Right kidney (tissue), 9 donors: Measurements from ENCODE around the gene MCAM.

Experiments used
- DNase-seq: peaks from one replicate; pipeline ENCODE4 v3.0.0-alpha.2; 2016
- long read RNA-seq, 8 donors: transcript quantifications; one replicate each; lab custom pipeline, GENCODE V29; 2026

Gene MCAM, protein sequence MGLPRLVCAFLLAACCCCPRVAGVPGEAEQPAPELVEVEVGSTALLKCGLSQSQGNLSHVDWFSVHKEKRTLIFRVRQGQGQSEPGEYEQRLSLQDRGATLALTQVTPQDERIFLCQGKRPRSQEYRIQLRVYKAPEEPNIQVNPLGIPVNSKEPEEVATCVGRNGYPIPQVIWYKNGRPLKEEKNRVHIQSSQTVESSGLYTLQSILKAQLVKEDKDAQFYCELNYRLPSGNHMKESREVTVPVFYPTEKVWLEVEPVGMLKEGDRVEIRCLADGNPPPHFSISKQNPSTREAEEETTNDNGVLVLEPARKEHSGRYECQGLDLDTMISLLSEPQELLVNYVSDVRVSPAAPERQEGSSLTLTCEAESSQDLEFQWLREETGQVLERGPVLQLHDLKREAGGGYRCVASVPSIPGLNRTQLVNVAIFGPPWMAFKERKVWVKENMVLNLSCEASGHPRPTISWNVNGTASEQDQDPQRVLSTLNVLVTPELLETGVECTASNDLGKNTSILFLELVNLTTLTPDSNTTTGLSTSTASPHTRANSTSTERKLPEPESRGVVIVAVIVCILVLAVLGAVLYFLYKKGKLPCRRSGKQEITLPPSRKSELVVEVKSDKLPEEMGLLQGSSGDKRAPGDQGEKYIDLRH
- long read RNA-seq, donor 1, partial matches to known transcripts, result 0 of 2 reads
- long read RNA-seq, donor 1, other reads (novel, unspliced or antisense), result 0 of 2 reads
- long read RNA-seq, donor 2, partial matches to known transcripts, result 0 of 1 reads
- long read RNA-seq, donor 2, other reads (novel, unspliced or antisense), result 0 of 1 reads
- long read RNA-seq, donor 3, result 0 reads
- long read RNA-seq, donor 4, partial matches to known transcripts, result 0 of 3 reads
- long read RNA-seq, donor 4, other reads (novel, unspliced or antisense), result 0 of 3 reads
- long read RNA-seq, donor 5, partial matches to known transcripts, result 0 of 4 reads
- long read RNA-seq, donor 5, other reads (novel, unspliced or antisense), result 0 of 4 reads
- long read RNA-seq, donor 6, partial matches to known transcripts, result 0 of 3 reads
- long read RNA-seq, donor 6, other reads (novel, unspliced or antisense), result 0 of 3 reads
- long read RNA-seq, donor 7, partial matches to known transcripts, result 11 of 11 reads
- long read RNA-seq, donor 7, other reads (novel, unspliced or antisense), result 0 of 11 reads
- long read RNA-seq, donor 8, partial matches to known transcripts, result 0 of 2 reads
- long read RNA-seq, donor 8, other reads (novel, unspliced or antisense), result 0 of 2 reads

DNA sequence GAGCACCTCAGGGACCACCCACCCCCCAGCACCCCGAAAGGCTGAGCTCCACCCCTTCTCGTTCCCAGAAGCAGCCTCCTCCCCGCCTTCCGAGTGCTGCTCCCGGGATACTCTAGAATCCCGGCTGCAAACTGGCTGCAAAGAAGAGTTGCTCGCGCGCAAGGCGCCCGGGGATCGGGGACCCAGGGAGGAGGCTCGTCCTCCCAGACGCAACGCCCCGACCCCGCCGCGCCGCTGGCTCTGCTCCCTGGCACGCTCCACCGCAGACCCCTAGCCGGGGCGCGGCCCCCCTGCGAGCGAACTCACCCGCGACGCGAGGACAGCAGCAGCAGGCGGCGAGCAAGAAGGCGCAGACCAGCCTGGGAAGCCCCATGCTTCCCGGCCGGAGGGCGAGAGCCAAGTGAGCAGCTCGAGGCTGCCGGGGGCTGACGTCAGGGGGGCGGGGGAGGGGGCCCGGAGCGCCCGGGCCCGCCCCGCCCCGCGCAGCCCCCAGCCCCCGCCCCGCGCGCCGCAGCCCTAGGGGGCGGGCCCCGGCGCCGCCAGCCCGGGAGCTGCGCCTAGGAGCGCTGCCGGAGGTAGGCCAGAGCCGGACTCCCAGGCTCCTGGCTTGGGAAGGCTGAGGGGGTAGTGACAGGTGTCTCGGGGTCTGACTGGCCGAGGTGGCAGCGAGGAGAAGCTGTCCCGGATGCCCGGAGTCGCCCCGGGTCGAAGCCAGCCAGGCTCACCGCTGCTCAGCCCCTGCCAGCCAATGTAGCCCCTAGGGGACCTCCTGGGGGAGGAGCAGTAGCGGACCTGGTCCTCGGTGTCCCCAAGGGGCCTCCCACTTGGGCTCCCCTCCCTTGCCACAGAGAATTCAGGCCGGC lies at the start of gene MCAM:
Gene MCAM (minus strand): TSS at position 402 of the 863 bp plus-strand sequence. CDS start 29 bp downstream, at position 373.
- peak; percentile 81 for DNase-seq

DNA sequence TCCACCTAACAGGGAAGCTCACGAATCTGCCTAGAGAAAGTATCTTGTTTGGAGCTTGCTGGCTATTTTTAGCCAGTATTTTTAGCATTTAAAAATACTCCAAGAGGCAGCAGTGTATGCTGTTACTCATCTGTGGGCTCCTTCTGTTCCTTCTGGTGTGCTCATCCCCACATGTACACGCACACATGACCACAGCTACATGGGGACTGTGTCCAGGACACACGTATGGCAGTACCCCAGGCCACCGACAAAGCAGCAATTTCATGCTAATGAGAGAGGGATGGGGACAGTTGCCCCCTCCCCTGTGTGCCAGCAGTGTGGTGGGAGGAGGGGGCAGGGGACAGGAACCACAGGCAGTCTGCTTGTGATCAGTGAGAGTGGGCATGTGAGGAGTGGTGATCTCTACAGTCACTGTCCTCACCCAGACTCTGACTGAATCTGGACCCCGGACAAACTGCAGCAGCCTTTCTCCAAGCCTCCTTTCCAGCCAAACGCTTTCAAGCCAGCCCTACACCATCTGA lies 48.2 kb upstream of the MCAM start:
- DNase-seq, result no peak

- DNase-seq, result peak; percentile 45
Measured at GRCh38 chr11:119363851-119364590, 47.1 kb upstream of the MCAM start.

GRCh38 chr11:119363081-119363850 lies 46.3 kb upstream of the MCAM start:
- peak; percentile 57 for DNase-seq

DNA sequence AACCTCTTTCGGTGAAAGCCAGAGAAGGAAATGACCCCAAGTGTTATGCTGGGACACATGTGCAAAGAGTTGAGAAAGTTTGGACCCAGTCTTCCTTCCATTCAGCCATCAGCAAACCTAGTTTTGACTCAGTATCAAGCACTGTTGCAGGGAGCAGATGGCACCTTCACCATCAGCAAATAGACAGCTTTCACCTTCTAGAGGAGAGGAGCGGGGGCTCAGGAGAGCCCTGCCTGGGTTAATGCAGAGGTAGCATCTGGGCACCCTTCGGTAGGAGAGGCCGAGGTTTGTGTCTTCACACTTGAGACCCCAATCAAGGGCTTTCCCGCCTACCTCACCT lies 45.8 kb upstream of the MCAM start:
- no peak for DNase-seq

- no peak for DNase-seq
Measured at GRCh38 chr11:119361941-119362725, 45.2 kb upstream of the MCAM start.

DNA sequence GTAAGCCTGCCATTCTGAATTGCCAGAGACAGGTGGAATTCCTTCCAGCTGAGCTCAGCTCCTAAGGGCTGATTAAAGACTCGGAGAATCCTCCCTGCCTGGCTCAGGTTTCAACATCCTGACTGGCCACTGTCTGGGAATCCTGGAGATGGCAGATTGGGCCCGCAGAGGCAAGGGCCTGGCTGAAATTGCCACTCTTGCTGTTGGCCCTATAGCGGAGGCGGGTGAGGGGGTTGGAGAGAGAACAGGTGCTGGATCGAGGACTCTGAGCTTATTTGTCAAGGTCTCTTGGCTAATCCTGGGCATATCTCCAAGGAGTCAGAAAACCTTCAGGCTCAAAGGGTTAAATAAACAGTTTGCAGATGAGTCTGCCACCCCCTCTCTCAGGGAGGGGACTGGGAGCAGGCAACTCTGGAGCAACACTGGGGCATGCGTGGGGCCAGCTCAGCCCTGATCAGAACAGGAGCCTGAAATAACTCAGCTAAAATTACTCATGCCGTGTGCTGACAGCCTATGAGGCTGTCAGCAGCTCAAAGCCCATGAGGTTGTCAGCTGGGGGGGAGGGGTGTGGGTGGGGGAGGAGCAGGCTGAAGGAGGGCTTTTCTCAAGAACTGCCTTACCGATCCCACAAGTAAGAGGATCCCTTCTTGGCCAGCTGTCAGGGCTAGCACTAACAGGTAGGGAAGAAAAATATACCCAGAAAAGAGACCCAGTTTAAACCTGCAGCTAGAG lies 44.3 kb upstream of the MCAM start:
- peak; percentile 66 for DNase-seq

DNA sequence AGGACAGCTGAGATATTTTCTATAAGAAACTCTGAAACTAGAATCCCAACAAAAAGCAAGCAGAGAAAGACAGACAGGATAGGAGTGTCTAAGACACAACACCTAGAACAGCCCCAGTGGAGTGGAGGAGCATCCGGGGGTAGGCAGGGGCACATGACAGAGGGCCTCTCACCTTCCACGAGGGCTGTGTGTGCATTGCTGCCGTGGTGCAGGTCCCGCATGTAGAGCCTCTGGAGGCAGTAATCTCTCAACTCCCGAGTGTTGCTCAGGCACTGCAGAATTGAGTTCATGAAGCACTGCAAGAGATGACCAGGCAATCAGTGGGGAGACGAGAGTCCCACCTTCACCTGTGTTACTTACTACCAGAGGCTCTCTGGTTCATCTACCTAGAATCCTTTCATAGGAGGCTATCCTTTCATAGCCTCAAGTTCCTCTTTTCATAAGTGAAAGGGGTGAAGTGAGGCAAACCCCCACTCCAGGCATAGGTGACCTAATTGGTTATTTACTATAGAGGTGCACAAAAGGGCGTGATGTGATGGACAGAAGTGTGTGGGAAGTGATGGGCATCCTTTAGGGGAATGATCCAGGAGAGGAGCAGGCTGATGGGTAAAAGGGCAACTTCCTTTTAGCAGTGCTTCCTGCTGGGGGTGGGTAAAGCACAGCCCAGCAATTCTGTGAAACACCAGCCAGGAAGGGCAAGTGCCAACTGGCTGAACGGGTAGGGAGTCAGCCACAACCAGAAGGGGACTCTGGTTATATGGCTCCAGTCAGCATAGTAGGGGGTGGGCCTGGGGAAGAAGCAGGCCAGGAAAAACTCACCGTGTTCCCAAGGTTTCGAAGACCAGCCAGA lies 42.7 kb upstream of the MCAM start:
- DNase-seq, result no peak

GRCh38 chr11:119357074-119357473 lies 40.1 kb upstream of the MCAM start:
- no peak for DNase-seq

- DNase-seq, result peak; percentile 92
Measured at GRCh38 chr11:119356349-119357031, 39.6 kb upstream of the MCAM start.

DNA sequence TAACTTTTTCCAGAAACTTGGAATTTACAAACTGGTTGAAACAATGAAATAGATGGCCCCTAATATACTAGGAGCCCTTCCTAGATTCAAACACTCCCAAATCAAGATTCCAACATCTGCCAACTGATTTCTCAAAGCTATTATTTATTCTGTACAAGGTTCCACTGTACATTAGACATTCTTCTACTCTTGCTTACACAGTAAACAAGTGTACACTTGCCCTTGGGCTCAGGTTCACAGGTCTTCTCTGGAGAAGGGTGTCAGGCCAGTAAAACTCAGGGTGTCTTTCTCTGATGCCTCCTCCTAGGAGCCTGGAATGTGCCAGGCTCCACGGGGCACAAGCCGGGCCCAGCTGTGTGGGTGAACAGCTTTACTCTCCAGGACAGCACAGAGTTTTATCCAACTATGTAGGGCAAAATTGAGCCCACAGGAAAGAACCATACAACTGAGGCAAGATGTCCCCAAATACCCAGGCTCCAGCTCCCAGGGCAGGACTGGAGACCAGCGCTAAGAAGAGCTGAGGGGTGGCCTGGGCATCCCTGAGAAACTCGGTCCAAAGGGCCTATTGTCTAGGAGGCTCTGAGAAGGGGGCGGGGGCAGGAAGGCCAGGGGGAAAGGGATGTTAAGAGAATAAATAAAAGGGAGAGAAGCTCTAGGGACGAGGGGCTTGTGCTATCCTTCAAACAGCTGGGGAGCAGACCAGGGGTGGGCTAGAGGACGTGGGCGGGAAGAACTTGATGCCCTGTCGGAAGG lies 38.3 kb upstream of the MCAM start:
- DNase-seq, result no peak

GRCh38 chr11:119352857-119353260 lies 35.9 kb upstream of the MCAM start:
- peak; percentile 35 for DNase-seq

DNA sequence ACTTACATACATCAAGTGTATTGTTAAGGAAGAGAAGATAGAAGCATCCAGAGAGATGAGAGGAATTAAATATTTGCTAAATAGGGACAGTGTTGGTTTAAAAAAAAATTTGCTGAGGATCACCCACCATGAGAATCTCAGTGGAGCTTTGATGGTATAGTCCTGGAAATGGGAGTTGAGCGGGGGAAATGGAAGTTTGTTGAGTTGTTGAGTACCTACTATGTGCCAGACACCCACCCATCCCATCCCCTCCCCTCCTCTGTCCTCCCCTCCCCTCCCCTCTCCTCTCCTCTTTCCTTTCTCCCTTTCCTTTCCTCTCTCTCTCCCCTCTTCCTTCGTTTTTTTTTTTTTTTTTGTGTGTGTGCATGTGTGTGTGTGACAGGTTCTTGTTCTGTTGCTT lies 34.3 kb upstream of the MCAM start:
- no peak for DNase-seq

DNA sequence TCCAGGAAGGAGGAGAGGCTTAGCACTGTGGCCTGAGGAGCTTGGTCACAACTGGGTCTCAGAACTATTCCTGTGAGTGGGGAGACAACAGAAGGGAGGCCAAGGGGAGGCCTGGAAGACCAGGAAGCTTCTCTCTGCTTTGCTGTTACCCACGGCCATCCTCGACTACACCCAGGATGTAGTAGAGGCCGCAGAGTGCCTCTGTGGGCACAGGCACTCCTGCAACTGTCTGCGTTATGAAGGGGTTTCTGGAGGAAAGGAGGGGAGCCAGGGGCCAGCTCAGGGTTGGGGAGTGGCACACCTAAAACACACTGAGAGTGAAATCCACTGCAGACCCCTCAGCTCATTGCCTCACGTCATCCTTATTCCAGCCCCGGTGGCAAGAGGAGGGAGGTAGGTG lies 33.4 kb upstream of the MCAM start:
- DNase-seq, result no peak

DNA sequence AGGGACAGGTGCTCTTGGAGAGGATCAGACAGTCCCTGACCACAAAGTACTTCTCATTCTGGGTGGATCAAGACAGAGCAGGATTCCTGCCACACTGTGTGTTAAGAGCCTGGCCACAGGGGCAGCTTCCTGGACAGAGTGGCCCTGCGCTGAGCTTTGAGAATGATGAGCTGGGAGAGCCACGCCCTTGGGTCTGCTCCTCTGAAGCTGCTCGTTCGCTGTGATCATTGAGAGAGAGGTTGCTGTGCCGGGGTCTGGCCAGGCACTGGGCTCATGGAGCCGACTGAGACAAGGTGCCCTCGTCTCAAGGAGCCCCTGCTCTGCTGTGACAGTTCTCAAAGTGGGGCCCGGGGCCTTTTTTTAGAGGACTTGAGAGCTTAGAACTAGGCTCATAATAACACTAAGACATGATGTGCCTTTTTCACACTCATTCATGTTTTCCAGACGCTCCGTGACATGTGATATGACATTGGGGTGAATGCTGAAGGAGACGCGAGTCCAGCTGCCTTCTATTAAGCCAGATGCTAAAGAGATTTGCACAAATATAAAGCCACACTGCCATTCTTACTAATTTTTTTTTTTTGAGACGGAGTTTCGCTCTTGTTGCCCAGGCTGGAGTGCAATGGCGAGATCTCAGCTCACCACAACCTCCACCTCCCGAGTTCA lies 31.1 kb upstream of the MCAM start:
- no peak for DNase-seq
